ENCODE measurements around the gene MAP3K9. TPM values are rescaled to one million over a fixed set of nuclear protein-coding genes. Genes with fewer than 3 reads are reported as not detected.

The MAP3K9 gene
- total and polyA plus RNA-seq, 9 donors = 0.10 to 0.46 (median 0.20) TPM

- H3K4me1 ChIP-seq (ENCODE audit: control insufficient read depth, insufficient read depth, low read length) = peaks cover 9% of the 10 kb centered on the region
- no peak overlapping the region for H3K4me3 ChIP-seq (ENCODE audit: low read length)
- H3K9me3 ChIP-seq (replicated peaks; ENCODE audit: control insufficient read depth, low read depth, low read length) = no peaks in the 10 kb centered on the region
- H3K27me3 ChIP-seq (ENCODE audit: control insufficient read depth, insufficient read depth, low read length) = peaks cover 25% of the 10 kb centered on the region
- WGBS (ENCODE audit: insufficient coverage) = no CpG with 5 or more reads among the region's 1 CpG
- no peak for DNase-seq
- no peaks in the 10 kb centered on the region for H3K36me3 ChIP-seq (ENCODE audit: control insufficient read depth, insufficient read depth, low read length)
- no peak overlapping the region for H3K27ac ChIP-seq (ENCODE audit: low read length)
Measured at GRCh38 chr14:70804556-70805162, 4.7 kb downstream of the MAP3K9 start.

- H3K4me1 ChIP-seq (ENCODE audit: control insufficient read depth, insufficient read depth, low read length) = peaks cover 6% of the 10 kb centered on the region
- no peaks in the 10 kb centered on the region for H3K36me3 ChIP-seq (ENCODE audit: control insufficient read depth, insufficient read depth, low read length)
- no peak for DNase-seq
- H3K27ac ChIP-seq (ENCODE audit: low read length) = no peak overlapping the region
- no peaks in the 10 kb centered on the region for H3K9me3 ChIP-seq (replicated peaks; ENCODE audit: control insufficient read depth, low read depth, low read length)
- no peak overlapping the region for H3K4me3 ChIP-seq (ENCODE audit: low read length)
- no CpG with 5 or more reads among the region's 3 CpGs for WGBS (ENCODE audit: insufficient coverage)
- peaks cover 21% of the 10 kb centered on the region for H3K27me3 ChIP-seq (ENCODE audit: control insufficient read depth, insufficient read depth, low read length)
Measured at GRCh38 chr14:70803321-70804310, 5.7 kb downstream of the MAP3K9 start.

- WGBS (ENCODE audit: insufficient coverage) = no CpG with 5 or more reads among the region's 1 CpG
- DNase-seq = no peak
Measured at GRCh38 chr14:70802379-70802778, 6.9 kb downstream of the MAP3K9 start.

GRCh38 chr14:70801836-70802235 lies 7.5 kb downstream of the MAP3K9 start:
- Histone ChIP-seq H3K27me3 (ENCODE audit: control insufficient read depth, insufficient read depth, low read length) (peaks cover 7% of the 10 kb centered on the region), H3K27ac (ENCODE audit: low read length) (no peak overlapping the region), H3K36me3 (ENCODE audit: control insufficient read depth, insufficient read depth, low read length) (no peaks in the 10 kb centered on the region), H3K9me3 (replicated peaks; ENCODE audit: control insufficient read depth, low read depth, low read length) (no peaks in the 10 kb centered on the region), H3K4me3 (ENCODE audit: low read length) (no peak overlapping the region), H3K4me1 (ENCODE audit: control insufficient read depth, insufficient read depth, low read length) (no peaks in the 10 kb centered on the region)
- no peak for DNase-seq
- WGBS (ENCODE audit: insufficient coverage) = 64% methylated on average over 4 of the region's 5 CpGs

More at GRCh38 chr14:70802379-70802778, 6.9 kb downstream of the MAP3K9 start:
- H3K4me3 ChIP-seq (ENCODE audit: low read length) = no peak overlapping the region
- H3K4me1 ChIP-seq (ENCODE audit: control insufficient read depth, insufficient read depth, low read length) = no peaks in the 10 kb centered on the region
- H3K27me3 ChIP-seq (ENCODE audit: control insufficient read depth, insufficient read depth, low read length) = peaks cover 11% of the 10 kb centered on the region
- H3K36me3 ChIP-seq (ENCODE audit: control insufficient read depth, insufficient read depth, low read length) = no peaks in the 10 kb centered on the region
- no peaks in the 10 kb centered on the region for H3K9me3 ChIP-seq (replicated peaks; ENCODE audit: control insufficient read depth, low read depth, low read length)
- H3K27ac ChIP-seq (ENCODE audit: low read length) = no peak overlapping the region

GRCh38 chr14:70796551-70796950 lies 12.8 kb downstream of the MAP3K9 start:
- Histone ChIP-seq H3K9me3 (replicated peaks; ENCODE audit: control insufficient read depth, low read depth, low read length) (no peaks in the 10 kb centered on the region), H3K4me1 (ENCODE audit: control insufficient read depth, insufficient read depth, low read length) (no peaks in the 10 kb centered on the region), H3K27ac (ENCODE audit: low read length) (no peak overlapping the region), H3K36me3 (ENCODE audit: control insufficient read depth, insufficient read depth, low read length) (no peaks in the 10 kb centered on the region), H3K27me3 (ENCODE audit: control insufficient read depth, insufficient read depth, low read length) (peaks cover 2% of the 10 kb centered on the region), H3K4me3 (ENCODE audit: low read length) (no peak overlapping the region)
- WGBS (ENCODE audit: insufficient coverage) = 93% methylated on average over 4 of the region's 8 CpGs
- no peak for DNase-seq

- Histone ChIP-seq H3K4me1 (ENCODE audit: control insufficient read depth, insufficient read depth, low read length) (peaks cover 5% of the 10 kb centered on the region), H3K9me3 (replicated peaks; ENCODE audit: control insufficient read depth, low read depth, low read length) (no peaks in the 10 kb centered on the region), H3K36me3 (ENCODE audit: control insufficient read depth, insufficient read depth, low read length) (no peaks in the 10 kb centered on the region), H3K4me3 (ENCODE audit: low read length) (no peak overlapping the region), H3K27ac (ENCODE audit: low read length) (no peak overlapping the region), H3K27me3 (ENCODE audit: control insufficient read depth, insufficient read depth, low read length) (peaks cover 3% of the 10 kb centered on the region)
- WGBS (ENCODE audit: insufficient coverage) = 100% methylated on average over 1 of the region's 3 CpGs
- no peak for DNase-seq
Measured at GRCh38 chr14:70794294-70794693, 15.0 kb downstream of the MAP3K9 start.

GRCh38 chr14:70793637-70794036 lies 15.7 kb downstream of the MAP3K9 start:
- no peak for DNase-seq
- Histone ChIP-seq H3K9me3 (replicated peaks; ENCODE audit: control insufficient read depth, low read depth, low read length) (no peaks in the 10 kb centered on the region), H3K4me3 (ENCODE audit: low read length) (no peak overlapping the region), H3K4me1 (ENCODE audit: control insufficient read depth, insufficient read depth, low read length) (peaks cover 10% of the 10 kb centered on the region), H3K27ac (ENCODE audit: low read length) (no peak overlapping the region), H3K27me3 (ENCODE audit: control insufficient read depth, insufficient read depth, low read length) (peaks cover 3% of the 10 kb centered on the region), H3K36me3 (ENCODE audit: control insufficient read depth, insufficient read depth, low read length) (no peaks in the 10 kb centered on the region)
- 90% methylated on average over 2 of the region's 3 CpGs for WGBS (ENCODE audit: insufficient coverage)

- H3K36me3 ChIP-seq (ENCODE audit: control insufficient read depth, insufficient read depth, low read length) = no peaks in the 10 kb centered on the region
- peaks cover 10% of the 10 kb centered on the region for H3K4me1 ChIP-seq (ENCODE audit: control insufficient read depth, insufficient read depth, low read length)
- no peaks in the 10 kb centered on the region for H3K9me3 ChIP-seq (replicated peaks; ENCODE audit: control insufficient read depth, low read depth, low read length)
- H3K27me3 ChIP-seq (ENCODE audit: control insufficient read depth, insufficient read depth, low read length) = peaks cover 3% of the 10 kb centered on the region
- no peak overlapping the region for H3K4me3 ChIP-seq (ENCODE audit: low read length)
- DNase-seq = no peak
- no peak overlapping the region for H3K27ac ChIP-seq (ENCODE audit: low read length)
- WGBS (ENCODE audit: insufficient coverage) = 71% methylated on average over 5 of the region's 9 CpGs
Measured at GRCh38 chr14:70792939-70793338, 16.4 kb downstream of the MAP3K9 start.

GRCh38 chr14:70791971-70792370 lies 17.3 kb downstream of the MAP3K9 start:
- no peaks in the 10 kb centered on the region for H3K36me3 ChIP-seq (ENCODE audit: control insufficient read depth, insufficient read depth, low read length)
- no peak for DNase-seq
- H3K9me3 ChIP-seq (replicated peaks; ENCODE audit: control insufficient read depth, low read depth, low read length) = no peaks in the 10 kb centered on the region
- peaks cover 3% of the 10 kb centered on the region for H3K27me3 ChIP-seq (ENCODE audit: control insufficient read depth, insufficient read depth, low read length)
- 86% methylated on average over 6 of the region's 7 CpGs for WGBS (ENCODE audit: insufficient coverage)
- H3K4me3 ChIP-seq (ENCODE audit: low read length) = no peak overlapping the region
- H3K27ac ChIP-seq (ENCODE audit: low read length) = no peak overlapping the region
- peaks cover 10% of the 10 kb centered on the region for H3K4me1 ChIP-seq (ENCODE audit: control insufficient read depth, insufficient read depth, low read length)

- no peaks in the 10 kb centered on the region for H3K9me3 ChIP-seq (replicated peaks; ENCODE audit: control insufficient read depth, low read depth, low read length)
- H3K27me3 ChIP-seq (ENCODE audit: control insufficient read depth, insufficient read depth, low read length) = peaks cover 3% of the 10 kb centered on the region
- H3K4me3 ChIP-seq (ENCODE audit: low read length) = no peak overlapping the region
- DNase-seq = no peak
- no peak overlapping the region for H3K27ac ChIP-seq (ENCODE audit: low read length)
- H3K36me3 ChIP-seq (ENCODE audit: control insufficient read depth, insufficient read depth, low read length) = no peaks in the 10 kb centered on the region
- WGBS (ENCODE audit: insufficient coverage) = 52% methylated on average over 3 of the region's 4 CpGs
- peaks cover 10% of the 10 kb centered on the region for H3K4me1 ChIP-seq (ENCODE audit: control insufficient read depth, insufficient read depth, low read length)
Measured at GRCh38 chr14:70789961-70790360, 19.4 kb downstream of the MAP3K9 start.

All from muscle of leg (tissue), 11 donors.